ENCODE data around the gene MPP3.

- TF ChIP-seq YY1 (IDR thresholded peaks at IDR 0.05; ENCODE audit: low read depth) (no peak), FOXM1 (IDR thresholded peaks at IDR 0.05; ENCODE audit: borderline replicate concordance, low read depth) (no peak), EP300 (IDR thresholded peaks at IDR 0.05; ENCODE audit: borderline replicate concordance) (no peak), CEBPB (IDR thresholded peaks at IDR 0.05) (no peak), REST (IDR thresholded peaks at IDR 0.05; ENCODE audit: low read depth) (no peak), EGR1 (IDR thresholded peaks at IDR 0.05) (no peak), TCF12 (IDR thresholded peaks at IDR 0.05; ENCODE audit: low read depth) (no peak)
Observed at GRCh38 chr17:43849116-43849515, 16.2 kb upstream of the MPP3 start.
